Hematopoietic multipotent progenitor cell treated with erythropoietin and hydrocortisone succinate and interleukin-3 and kit ligand, for 15 days (in vitro differentiated cells): Measurements from ENCODE around the gene LILRA6.
A peak's percentile ranks its signal among the peaks of the same experiment; 100 is the strongest.
"Not testable (repeated sequence)": the region's sequence is repeated elsewhere in the genome, so short reads cannot be mapped to it uniquely, and the experiment has no call there.

ENCODE experiments used
- DNase-seq: peaks from one replicate; pipeline ENCODE4 v3.0.0-alpha.2; 2015; ENCODE audit warnings: low spot score

LILRA6 gene

GRCh38 chr19:54207983-54208783, 34.4 kb downstream of the LILRA6 start:
- peak; percentile 64 for DNase-seq

GRCh38 chr19:54207676-54207982, 35.0 kb downstream of the LILRA6 start:
- DNase-seq, result no peak

- DNase-seq, result not testable (repeated sequence)
These were observed 35.4 kb downstream of the LILRA6 start for GRCh38 chr19:54207193-54207592.

GRCh38 chr19:54206831-54207177, 35.8 kb downstream of the LILRA6 start:
- no peak for DNase-seq

- DNase-seq, result no peak
These were observed 36.4 kb downstream of the LILRA6 start for GRCh38 chr19:54206030-54206830.

GRCh38 chr19:54204767-54205468, 37.7 kb downstream of the LILRA6 start:
- no peak for DNase-seq

- no peak for DNase-seq
These were observed 39.4 kb downstream of the LILRA6 start for GRCh38 chr19:54203151-54203611.

GRCh38 chr19:54201980-54202379, 40.6 kb downstream of the LILRA6 start:
- DNase-seq, result no peak

- DNase-seq, result peak; percentile 26
These were observed 41.4 kb downstream of the LILRA6 start for GRCh38 chr19:54201172-54201701.

- DNase-seq, result no peak
These were observed 43.2 kb downstream of the LILRA6 start for GRCh38 chr19:54199401-54199800.

- DNase-seq, result no peak
These were observed 45.5 kb downstream of the LILRA6 start for GRCh38 chr19:54197121-54197520.

- DNase-seq, result no peak
These were observed 46.1 kb downstream of the LILRA6 start for GRCh38 chr19:54196536-54196935.

GRCh38 chr19:54194463-54194862, 48.1 kb downstream of the LILRA6 start:
- not testable (repeated sequence) for DNase-seq

GRCh38 chr19:54193011-54193410, 49.6 kb downstream of the LILRA6 start:
- no peak for DNase-seq

- DNase-seq, result no peak
These were observed 50.7 kb downstream of the LILRA6 start for GRCh38 chr19:54191811-54192453.

GRCh38 chr19:54191011-54191810, 51.4 kb downstream of the LILRA6 start, which contains the start of gene TSEN34:
Gene TSEN34 (plus strand): TSS chr19:54191308. CDS start chr19:54191365, 57 bp downstream.
- DNase-seq, result peak; percentile 89

- peak; percentile 99 for DNase-seq
These were observed 52.0 kb downstream of the LILRA6 start for GRCh38 chr19:54190503-54191010.

GRCh38 chr19:54189735-54190502, 52.7 kb downstream of the LILRA6 start:
- DNase-seq, result peak; percentile 100

- no peak for DNase-seq
These were observed 53.4 kb downstream of the LILRA6 start, which contains the start of gene MBOAT7 for GRCh38 chr19:54189145-54189734. Gene MBOAT7 (minus strand): TSS chr19:54189580. CDS start chr19:54188508, 1,072 bp downstream.
